Activated CD4-positive, alpha-beta T cell treated with anti-CD3 and anti-CD28 coated beads, Interleukin-2, amount 50 U/mL, for 48 hours (primary cell): ENCODE results near the gene C1QTNF12.
"Not testable (repeated sequence)": the region's sequence is repeated elsewhere in the genome, so short reads cannot be mapped to it uniquely, and the experiment has no call there.

Experiments
- DNase-seq, 2 experiments: peaks; one replicate each; pipeline ENCODE4 v3.0.0-alpha.2; 2020

Gene C1QTNF12

GRCh38 chr1:1197188-1197500 is 49.4 kb downstream of the C1QTNF12 start:
- no peak for DNase-seq

GRCh38 chr1:1196431-1197187 is 49.9 kb downstream of the C1QTNF12 start:
- no peak for DNase-seq

- not testable (repeated sequence) for DNase-seq
Observed at GRCh38 chr1:1195726-1196125, 50.8 kb downstream of the C1QTNF12 start.

- DNase-seq = no peak
Observed at GRCh38 chr1:1194723-1195122, 51.8 kb downstream of the C1QTNF12 start.
